ENCODE results near the gene VCAN.

GRCh38 chr5:83528439-83528769 lies 56.9 kb downstream of the VCAN start:
- TF ChIP-seq CTCF (IDR thresholded peaks at IDR 0.05; ENCODE audit: insufficient read depth, low read depth, low read length) (no peak), EZH2 (IDR thresholded peaks at IDR 0.05; ENCODE audit: insufficient read depth, low read length) (no peak)

Measured in astrocyte (in vitro differentiated cells and primary cell).